Measurements from ENCODE around the gene GOLGA1. TPM values are rescaled to one million over a fixed set of nuclear protein-coding genes. Genes with fewer than 3 reads are reported as not detected.

The GOLGA1 gene, protein sequence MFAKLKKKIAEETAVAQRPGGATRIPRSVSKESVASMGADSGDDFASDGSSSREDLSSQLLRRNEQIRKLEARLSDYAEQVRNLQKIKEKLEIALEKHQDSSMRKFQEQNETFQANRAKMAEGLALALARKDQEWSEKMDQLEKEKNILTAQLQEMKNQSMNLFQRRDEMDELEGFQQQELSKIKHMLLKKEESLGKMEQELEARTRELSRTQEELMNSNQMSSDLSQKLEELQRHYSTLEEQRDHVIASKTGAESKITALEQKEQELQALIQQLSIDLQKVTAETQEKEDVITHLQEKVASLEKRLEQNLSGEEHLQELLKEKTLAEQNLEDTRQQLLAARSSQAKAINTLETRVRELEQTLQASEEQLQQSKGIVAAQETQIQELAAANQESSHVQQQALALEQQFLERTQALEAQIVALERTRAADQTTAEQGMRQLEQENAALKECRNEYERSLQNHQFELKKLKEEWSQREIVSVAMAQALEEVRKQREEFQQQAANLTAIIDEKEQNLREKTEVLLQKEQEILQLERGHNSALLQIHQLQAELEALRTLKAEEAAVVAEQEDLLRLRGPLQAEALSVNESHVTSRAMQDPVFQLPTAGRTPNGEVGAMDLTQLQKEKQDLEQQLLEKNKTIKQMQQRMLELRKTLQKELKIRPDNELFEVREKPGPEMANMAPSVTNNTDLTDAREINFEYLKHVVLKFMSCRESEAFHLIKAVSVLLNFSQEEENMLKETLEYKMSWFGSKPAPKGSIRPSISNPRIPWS
- 10 to 100 TPM; 36.1 to 54.2 TPM for total RNA-seq
- 36.7 TPM for polyA plus RNA-seq (ENCODE audit: insufficient read depth, low read depth, low replicate concordance)
- long read RNA-seq, donor 1, partial matches to known transcripts, result 0 of 4 reads
- long read RNA-seq, donor 1, other reads (novel, unspliced or antisense), result 0 of 4 reads
- long read RNA-seq, donor 2, result 0 reads

DNA sequence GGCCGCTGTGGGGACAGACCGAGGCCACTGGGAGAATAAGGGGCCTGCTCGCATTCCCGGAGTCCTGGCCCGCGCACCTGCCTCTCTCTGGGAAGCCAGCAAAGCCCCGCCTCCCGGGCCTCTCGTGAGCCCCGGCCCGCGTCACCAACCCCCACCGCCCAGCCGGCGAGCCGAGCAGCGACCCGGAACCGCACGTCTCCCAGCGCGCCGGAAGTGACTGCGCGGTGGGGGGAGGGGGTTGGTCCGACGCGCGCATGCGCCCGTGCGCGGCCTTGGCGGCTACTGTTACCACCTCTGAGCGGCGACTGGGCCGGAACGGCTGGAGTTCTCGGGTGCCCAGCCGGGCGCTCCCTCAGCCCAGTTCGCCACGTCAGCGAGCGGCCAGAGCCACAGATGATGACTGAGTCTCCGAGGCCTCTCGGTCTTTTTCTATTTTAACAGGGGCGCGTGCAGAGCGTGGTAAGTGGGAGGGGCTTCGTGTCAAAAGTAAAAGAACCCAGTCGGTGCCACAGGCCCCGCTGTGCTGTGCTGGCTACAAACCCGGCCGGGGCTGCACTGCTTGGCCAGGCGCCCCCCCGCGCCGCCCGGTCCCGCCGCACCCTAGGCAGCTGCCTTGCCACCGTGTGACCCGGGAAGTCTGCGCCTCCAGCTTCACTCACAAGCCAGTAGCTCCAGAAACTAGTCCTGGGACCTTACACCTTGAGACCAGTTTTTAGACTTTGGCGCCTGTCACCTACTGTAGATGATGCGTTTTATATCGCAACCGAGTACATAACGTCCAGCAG is at the start of gene GOLGA1:
Gene GOLGA1, minus strand, starts transcription at position 190 of the 785 bp plus-strand sequence. CDS start 2,372 bp downstream, outside the sequence.
- Histone ChIP-seq H3K36me3 (ENCODE audit: low read depth, missing control alignments) (no peaks in the 10 kb centered on the region), H3K9me3 (no peaks in the 10 kb centered on the region), H3K27me3 (no peaks in the 10 kb centered on the region), H3K27ac (peak within 1 kb of the TSS; percentile 91 to 96), H3K4me1 (peaks cover 13% of the 10 kb centered on the region), H3K4me3 (peak within 1 kb of the TSS; percentile 84 to 97)
- 1% methylated on average over 13 to 70 of the region's 70 CpGs for WGBS, 2 donors
- TF ChIP-seq, protein P1, sequence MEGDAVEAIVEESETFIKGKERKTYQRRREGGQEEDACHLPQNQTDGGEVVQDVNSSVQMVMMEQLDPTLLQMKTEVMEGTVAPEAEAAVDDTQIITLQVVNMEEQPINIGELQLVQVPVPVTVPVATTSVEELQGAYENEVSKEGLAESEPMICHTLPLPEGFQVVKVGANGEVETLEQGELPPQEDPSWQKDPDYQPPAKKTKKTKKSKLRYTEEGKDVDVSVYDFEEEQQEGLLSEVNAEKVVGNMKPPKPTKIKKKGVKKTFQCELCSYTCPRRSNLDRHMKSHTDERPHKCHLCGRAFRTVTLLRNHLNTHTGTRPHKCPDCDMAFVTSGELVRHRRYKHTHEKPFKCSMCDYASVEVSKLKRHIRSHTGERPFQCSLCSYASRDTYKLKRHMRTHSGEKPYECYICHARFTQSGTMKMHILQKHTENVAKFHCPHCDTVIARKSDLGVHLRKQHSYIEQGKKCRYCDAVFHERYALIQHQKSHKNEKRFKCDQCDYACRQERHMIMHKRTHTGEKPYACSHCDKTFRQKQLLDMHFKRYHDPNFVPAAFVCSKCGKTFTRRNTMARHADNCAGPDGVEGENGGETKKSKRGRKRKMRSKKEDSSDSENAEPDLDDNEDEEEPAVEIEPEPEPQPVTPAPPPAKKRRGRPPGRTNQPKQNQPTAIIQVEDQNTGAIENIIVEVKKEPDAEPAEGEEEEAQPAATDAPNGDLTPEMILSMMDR (IDR thresholded peaks at IDR 0.05), result no peak
- peak; percentile 12 for TF ChIP-seq POLR2A (IDR thresholded peaks at IDR 0.05)
- peak; percentile 96 for DNase-seq
- intact Hi-C loops (cut with DNase I; ENCODE audit: low total_unique reads), result no loop called here

DNA sequence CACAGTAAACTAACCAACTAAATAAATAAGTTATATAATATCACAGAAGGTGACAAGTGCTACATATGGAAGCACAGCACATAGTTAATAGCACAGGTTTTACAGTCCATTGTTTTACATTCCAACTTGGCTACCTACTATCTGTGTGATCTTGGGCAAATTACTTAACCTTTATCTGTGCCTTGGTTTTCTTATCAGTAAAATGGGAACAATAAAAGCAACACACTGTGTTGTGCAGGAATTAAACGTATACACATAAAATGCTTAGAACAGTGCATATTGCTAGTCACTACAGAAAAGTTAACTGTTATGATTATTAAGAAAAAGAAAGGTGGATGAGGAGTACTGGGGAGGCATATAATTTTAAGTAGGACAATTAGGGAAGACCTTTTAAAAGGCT is 42.8 kb upstream of the GOLGA1 start:
- Histone ChIP-seq H3K27me3 (no peaks in the 10 kb centered on the region), H3K36me3 (ENCODE audit: low read depth, missing control alignments) (no peaks in the 10 kb centered on the region), H3K4me1 (no peaks in the 10 kb centered on the region), H3K27ac (no peak overlapping the region), H3K9me3 (no peaks in the 10 kb centered on the region), H3K4me3 (no peak overlapping the region)
- WGBS, 2 donors, result 68 to 78% methylated on average over 1 of the region's 1 CpG
- DNase-seq, result no peak
- no peak for TF ChIP-seq POLR2A (IDR thresholded peaks at IDR 0.05)
- TF ChIP-seq, protein P1 (IDR thresholded peaks at IDR 0.05), result no peak
- intact Hi-C loops (cut with DNase I; ENCODE audit: low total_unique reads), result no loop called here

DNA sequence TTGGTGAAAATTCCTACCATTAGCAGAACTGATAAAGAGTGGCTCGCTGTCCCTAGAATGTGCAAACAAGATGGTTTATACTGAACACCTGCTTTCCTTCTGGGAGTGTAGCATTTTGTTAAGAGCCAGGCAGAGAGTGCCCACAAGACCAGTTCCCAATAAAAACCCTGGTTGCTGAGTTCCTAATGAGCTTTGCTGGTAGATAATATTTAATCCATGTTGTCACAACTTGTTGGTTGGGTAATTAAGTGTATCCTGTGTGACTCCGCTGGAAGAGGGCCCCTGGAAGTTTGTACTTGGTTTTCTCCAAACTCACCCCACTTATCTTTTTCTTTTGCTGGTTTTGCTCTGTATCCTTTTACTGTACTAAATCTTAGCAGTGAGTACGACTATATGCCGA is 39.5 kb upstream of the GOLGA1 start:
- Histone ChIP-seq H3K4me1 (no peaks in the 10 kb centered on the region), H3K4me3 (no peak overlapping the region), H3K9me3 (no peaks in the 10 kb centered on the region), H3K27ac (no peak overlapping the region), H3K36me3 (ENCODE audit: low read depth, missing control alignments) (no peaks in the 10 kb centered on the region), H3K27me3 (no peaks in the 10 kb centered on the region)
- TF ChIP-seq, protein P1 (IDR thresholded peaks at IDR 0.05), result no peak
- no peak for TF ChIP-seq POLR2A (IDR thresholded peaks at IDR 0.05)
- 96 to 99% methylated on average over 4 of the region's 4 CpGs for WGBS, 2 donors
- intact Hi-C loops (cut with DNase I; ENCODE audit: low total_unique reads), result no loop called here
- DNase-seq, result no peak

DNA sequence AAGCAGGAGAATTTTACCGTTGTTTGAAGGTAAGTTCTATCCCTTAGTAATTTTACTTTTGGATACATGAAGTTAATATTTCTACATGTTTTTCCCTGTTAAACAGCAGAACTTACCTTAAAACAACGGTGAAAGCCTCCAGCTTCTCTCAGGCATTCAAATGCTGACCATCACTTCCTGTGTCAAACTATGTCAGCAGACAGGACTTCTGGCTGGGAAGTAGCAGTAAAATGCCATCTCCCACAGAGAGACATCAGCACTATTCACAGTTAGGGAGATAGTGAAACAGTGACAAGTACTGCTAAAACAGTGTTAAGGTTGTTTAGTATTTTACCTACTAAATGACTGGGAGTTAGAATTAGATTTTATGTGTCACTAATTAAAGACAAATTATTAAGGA is 34.2 kb upstream of the GOLGA1 start:
- no peaks in the 10 kb centered on the region for H3K9me3 ChIP-seq
- no peak overlapping the region for H3K27ac ChIP-seq
- TF ChIP-seq, protein P1 (IDR thresholded peaks at IDR 0.05), result no peak
- TF ChIP-seq POLR2A (IDR thresholded peaks at IDR 0.05), result no peak
- no peaks in the 10 kb centered on the region for H3K4me1 ChIP-seq
- H3K27me3 ChIP-seq, result no peaks in the 10 kb centered on the region
- intact Hi-C loops (cut with DNase I; ENCODE audit: low total_unique reads), result no loop called here
- DNase-seq, result no peak
- H3K36me3 ChIP-seq (ENCODE audit: low read depth, missing control alignments), result no peaks in the 10 kb centered on the region
- 52 to 74% methylated on average over 2 of the region's 2 CpGs for WGBS, 2 donors
- H3K4me3 ChIP-seq, result no peak overlapping the region
